ENCODE results near the gene CYB5R2.

The CYB5R2 gene

GRCh38 chr11:7672960-7673723 is at the start of gene CYB5R2:
TSS of gene CYB5R2 (minus strand) at chr11:7673500. CDS start at chr11:7672825, 675 bp downstream.
- DNase-seq (ENCODE audit: low read depth in 2 of 2), result no peak

DNA sequence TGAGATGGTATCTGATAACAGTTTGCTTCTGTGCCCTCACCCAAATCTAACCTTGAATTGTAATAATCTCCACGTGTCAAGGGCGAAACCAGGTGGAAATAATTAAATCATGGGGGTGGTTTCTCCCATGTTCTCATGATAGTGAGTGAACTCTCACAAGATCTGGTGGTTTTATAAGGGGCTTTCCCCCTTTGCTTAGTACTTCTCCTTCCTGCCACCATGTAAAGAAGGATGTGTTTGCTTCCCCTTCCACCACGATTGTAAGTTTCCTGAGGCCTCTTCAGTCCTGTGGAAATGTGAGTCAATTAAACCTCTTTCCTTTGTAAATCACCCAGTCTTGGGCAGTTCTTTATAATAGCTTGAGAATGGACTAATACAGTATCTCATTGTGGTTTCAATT is 41.5 kb upstream of the CYB5R2 start:
- no peak for DNase-seq (ENCODE audit: low read depth in 2 of 2)

DNA sequence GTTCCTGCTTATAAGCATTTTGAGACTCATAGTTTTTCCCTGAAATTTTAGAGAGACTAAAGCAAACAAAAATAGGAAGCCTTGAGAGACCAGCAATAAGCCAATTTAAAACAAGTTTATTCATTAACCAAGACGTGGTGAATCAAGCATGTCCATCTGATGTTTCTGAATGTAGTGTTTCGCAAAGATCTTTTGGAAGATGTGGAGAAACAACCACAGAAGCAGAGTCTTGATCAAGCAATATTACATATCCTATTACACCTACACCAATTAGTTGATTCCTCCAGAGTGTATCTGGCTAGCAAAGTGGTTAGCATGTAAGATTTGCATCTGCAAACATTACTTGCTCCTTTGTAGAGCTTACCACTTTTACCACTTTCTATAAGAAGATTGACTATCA is 33.1 kb upstream of the CYB5R2 start, which contains the start of gene OVCH2:
Gene OVCH2, minus strand, starts transcription at position 101 of the 400 bp plus-strand sequence. Its CDS starts 83 bp downstream, at position 18.
- DNase-seq (ENCODE audit: low read depth in 2 of 2), result no peak

GRCh38 chr11:7703740-7704139 is 30.4 kb upstream of the CYB5R2 start:
- no peak for DNase-seq (ENCODE audit: low read depth in 2 of 2)

DNA sequence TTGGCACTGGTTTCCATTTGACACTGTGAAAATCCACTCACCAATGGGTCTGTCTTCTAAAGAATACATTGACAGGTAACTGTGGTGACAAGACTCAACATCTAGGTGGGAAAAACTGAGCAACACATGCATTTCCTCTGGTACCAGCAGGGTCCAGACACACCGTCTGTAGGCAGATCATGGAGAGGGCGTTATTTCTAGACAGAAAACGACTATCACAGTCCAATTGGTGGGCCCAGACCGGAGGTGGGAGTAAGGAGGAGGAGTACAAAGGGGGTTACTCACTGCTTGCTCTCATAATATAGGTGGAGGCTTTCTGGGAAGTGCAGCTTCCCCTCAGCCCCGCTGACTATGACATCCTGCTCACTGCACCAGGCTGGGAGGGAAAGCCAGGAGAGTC is 23.1 kb upstream of the CYB5R2 start:
- DNase-seq (ENCODE audit: low read depth in 2 of 2), result no peak

DNA sequence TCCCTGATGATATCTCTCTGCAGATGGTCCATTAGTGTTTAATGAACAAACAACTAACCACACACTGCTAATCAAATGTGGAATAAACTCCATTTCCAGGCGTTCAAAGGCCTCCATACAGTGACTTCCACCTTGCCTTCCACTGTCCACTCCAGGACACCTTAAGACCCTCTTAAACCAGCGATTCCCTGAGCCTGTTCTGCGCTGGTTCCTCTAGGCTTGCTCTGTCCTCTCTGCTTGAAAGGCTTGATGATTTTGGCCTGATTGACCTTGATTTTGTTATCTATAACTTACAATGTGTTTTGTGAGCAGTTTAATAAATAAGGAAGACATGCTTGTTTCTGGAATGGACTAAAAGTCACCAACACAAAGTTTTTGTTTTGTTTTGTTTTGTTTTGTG is 20.9 kb upstream of the CYB5R2 start:
- DNase-seq (ENCODE audit: low read depth in 2 of 2), result no peak

- DNase-seq (ENCODE audit: low read depth in 2 of 2), result no peak
These were observed 19.1 kb upstream of the CYB5R2 start for GRCh38 chr11:7692426-7692825.

GRCh38 chr11:7691759-7692350 is 18.6 kb upstream of the CYB5R2 start:
- no peak for DNase-seq (ENCODE audit: low read depth in 2 of 2)

- no peak for DNase-seq (ENCODE audit: low read depth in 2 of 2)
These were observed 17.3 kb upstream of the CYB5R2 start for GRCh38 chr11:7690648-7691047.

DNA sequence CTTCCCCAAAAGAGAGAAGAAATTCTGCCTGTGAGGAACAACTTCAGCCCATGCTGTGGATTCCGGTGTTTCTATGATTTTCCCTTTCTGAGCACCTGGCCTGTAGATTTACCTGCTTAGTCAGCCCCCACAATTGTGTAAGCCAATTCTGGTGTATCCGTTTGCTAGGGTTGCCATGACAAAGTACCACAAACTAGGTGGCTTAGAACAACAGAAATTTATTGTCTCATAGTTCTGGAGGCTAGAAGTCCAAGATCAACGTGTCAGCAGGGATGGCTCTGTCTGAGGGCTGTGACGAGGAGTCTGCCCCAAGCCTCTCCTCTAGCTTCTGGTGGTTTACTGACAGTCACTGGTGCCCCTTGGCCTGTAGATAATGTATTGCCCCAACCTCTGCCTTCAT is 15.9 kb upstream of the CYB5R2 start:
- no peak for DNase-seq (ENCODE audit: low read depth in 2 of 2)

DNA sequence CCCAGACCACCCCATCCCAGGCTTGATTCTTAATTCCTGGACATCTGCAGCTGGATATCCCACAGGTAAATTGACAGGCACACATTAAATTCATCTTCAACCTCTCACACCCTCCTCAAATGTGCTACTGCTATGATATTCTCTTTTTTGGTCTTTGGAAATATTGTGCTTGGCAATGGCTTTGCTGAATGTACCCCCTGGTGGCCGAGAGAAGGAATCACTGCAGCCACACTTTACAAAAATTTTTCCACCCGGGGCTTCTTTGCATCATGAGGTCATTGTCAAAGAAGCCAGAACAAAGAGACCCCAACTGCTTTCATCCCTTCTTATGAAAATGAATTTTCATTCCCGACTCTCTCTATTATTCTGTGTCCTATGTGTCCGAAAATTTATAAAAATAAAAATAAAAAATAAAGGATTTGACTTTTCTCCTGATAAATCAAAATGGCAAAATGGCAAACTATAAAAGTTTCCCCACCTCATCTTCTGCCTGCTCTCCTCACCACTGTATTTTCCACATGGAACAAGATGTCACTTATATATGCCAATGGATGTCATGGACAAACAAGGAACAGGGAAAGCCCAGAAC is 15.0 kb upstream of the CYB5R2 start:
- no peak for DNase-seq (ENCODE audit: low read depth in 2 of 2)

DNA sequence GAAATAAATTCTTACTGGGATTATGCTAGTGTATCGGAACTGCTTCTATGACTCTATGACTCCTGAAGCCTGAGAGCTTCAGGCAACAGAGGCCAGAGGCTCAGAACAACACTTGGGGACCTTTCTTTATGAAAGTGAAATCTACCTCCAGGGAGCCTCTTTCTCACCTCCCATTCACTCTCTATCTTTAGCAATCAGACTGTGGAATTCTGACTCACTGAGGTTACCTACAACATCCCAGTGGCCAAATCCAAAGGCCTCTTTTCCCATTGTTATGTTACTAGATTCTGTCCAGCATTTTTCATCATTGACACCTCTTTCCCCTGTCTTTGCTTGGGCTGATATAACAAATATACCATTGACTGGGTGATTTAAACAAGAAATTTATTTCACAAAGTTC is 14.1 kb upstream of the CYB5R2 start:
- DNase-seq (ENCODE audit: low read depth in 2 of 2), result no peak

GRCh38 chr11:7686761-7687160 is 13.5 kb upstream of the CYB5R2 start:
- no peak for DNase-seq (ENCODE audit: low read depth in 2 of 2)

DNA sequence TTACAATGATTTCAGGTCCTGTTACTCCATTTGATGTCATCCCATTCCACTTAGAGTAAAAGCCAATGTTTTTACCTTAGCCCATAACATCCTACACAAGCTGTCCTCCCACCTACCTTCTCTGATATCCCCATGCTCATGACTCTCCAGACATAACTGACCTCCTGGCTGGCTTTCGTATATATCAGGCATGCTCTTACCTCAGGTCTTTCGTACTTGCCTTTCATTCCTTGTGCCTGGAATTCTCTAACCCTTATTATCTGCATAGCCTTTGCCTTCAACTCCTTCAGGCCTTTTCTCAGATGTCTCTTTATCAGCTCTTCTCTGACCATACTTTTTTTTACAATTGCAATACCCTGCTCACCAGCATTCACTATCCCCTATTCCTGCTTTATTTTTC is 10.3 kb upstream of the CYB5R2 start:
- DNase-seq (ENCODE audit: low read depth in 2 of 2), result no peak

- no peak for DNase-seq (ENCODE audit: low read depth in 2 of 2)
These were observed 4.5 kb upstream of the CYB5R2 start for GRCh38 chr11:7677796-7678201.

GRCh38 chr11:7677071-7677470 is 3.8 kb upstream of the CYB5R2 start:
- DNase-seq (ENCODE audit: low read depth in 2 of 2), result no peak

DNA sequence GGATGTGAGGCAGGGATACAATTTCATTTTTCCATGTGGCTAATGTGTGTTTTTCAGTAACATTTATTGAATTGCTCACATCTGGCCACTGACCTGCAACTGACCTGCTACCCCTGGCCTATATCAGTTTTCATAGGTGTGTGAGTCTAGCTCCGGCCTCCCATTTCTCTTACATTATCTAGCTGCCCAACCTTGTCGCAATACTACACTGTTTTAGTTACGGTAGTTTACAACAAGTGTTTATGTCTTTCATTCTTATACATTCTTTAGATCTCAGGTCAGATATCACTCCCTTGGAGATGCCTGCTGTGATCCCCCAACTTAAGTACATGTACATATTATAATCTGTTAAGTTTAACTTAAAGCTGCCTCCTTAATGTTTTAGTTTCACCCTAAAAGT is 2.3 kb upstream of the CYB5R2 start:
- no peak for DNase-seq (ENCODE audit: low read depth in 2 of 2)

GRCh38 chr11:7673724-7674434 is 579 bp upstream of the CYB5R2 start:
- DNase-seq (ENCODE audit: low read depth in 2 of 2), result no peak

DNA sequence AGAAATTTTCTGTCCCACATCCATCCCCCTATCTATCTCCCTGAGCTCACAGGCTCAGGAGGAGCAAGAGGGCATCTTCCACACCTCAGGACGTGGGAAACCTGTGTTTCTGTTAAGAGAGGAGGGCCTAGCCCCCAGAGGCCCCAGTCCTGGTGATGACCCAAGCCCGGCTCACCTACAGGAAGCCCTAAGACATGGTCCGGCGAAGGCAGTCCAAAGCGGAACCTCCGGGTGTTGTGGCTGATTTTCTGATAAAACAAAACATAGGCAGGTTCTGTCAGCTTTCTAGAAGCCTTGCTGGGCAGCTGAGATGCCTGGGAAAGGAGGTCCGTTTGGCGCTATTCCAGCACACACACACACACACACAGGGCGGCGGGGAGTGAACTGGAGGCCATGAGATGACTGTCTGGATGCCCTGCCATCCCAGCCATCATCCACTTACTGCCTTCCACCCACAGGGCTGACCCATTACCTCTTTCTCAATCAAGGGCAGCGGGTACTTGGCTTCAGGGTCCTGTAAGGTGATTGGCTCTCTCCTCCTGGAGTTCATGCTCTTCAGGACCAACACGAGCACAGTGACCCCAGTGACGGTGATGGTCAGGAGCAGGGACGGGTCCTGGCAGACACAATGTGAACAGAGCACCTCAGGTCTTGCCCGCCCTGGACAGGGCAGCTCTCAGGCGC is 882 bp downstream of the CYB5R2 start:
- DNase-seq (ENCODE audit: low read depth in 2 of 2), result no peak

GRCh38 chr11:7671347-7672215 is 1.7 kb downstream of the CYB5R2 start:
- peak in 1 of 2 donors; percentile 31 for DNase-seq (ENCODE audit: low read depth in 2 of 2)

DNA sequence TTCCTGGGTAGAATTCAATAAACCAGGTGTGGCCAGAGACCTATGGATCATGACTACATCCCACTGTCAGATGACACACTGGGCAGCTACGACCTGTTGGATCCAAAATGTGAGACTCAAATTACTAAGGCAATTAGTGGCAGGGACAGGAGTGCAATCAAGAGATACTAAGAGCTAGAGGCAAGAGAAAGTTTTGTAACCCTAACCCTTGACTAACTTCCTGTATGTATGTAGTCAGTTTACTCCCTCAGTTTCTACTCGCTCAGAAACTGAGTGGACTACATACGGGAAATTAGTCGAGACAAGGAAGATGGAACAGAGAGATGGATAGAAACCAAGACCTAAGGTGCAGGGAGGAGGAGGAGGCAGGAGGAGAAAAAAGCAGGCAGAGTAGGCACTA is 2.7 kb downstream of the CYB5R2 start:
- DNase-seq (ENCODE audit: low read depth in 2 of 2), result no peak
